HG02588 (cell line): ENCODE measurements around the gene IRAK1.

ENCODE experiments used
- ATAC-seq: cut with Tn5 transposase; IDR thresholded peaks from one replicate; pipeline ENCODE4 v1.9.1; 2021; ENCODE audit warnings: mild to moderate bottlenecking, moderate library complexity; ENCODE audit not compliant: unreplicated experiment

The IRAK1 gene

GRCh38 chrX:154043003-154043763, 23.5 kb upstream of the IRAK1 start:
- no peak for ATAC-seq

- ATAC-seq, result no peak
These were observed 21.2 kb upstream of the IRAK1 start for GRCh38 chrX:154040863-154041262.

- no peak for ATAC-seq
These were observed 20.6 kb upstream of the IRAK1 start for GRCh38 chrX:154040307-154040756.

- no peak for ATAC-seq
These were observed 19.9 kb upstream of the IRAK1 start for GRCh38 chrX:154039577-154039976.

- ATAC-seq, result no peak
These were observed 19.0 kb upstream of the IRAK1 start for GRCh38 chrX:154038656-154039055.

GRCh38 chrX:154037754-154038153, 18.1 kb upstream of the IRAK1 start:
- no peak for ATAC-seq

GRCh38 chrX:154036513-154036912, 16.8 kb upstream of the IRAK1 start:
- ATAC-seq, result no peak

- ATAC-seq, result no peak
These were observed 14.1 kb upstream of the IRAK1 start for GRCh38 chrX:154033848-154034247.

- ATAC-seq, result no peak
These were observed 13.0 kb upstream of the IRAK1 start for GRCh38 chrX:154032653-154033052.

- ATAC-seq, result no peak
These were observed 12.5 kb upstream of the IRAK1 start for GRCh38 chrX:154032160-154032559.

- no peak for ATAC-seq
These were observed 11.1 kb upstream of the IRAK1 start for GRCh38 chrX:154030715-154031305.

GRCh38 chrX:154030266-154030665, 10.6 kb upstream of the IRAK1 start:
- no peak for ATAC-seq

GRCh38 chrX:154029439-154029838, 9.7 kb upstream of the IRAK1 start:
- no peak for ATAC-seq

- no peak for ATAC-seq
These were observed 8.9 kb upstream of the IRAK1 start for GRCh38 chrX:154028502-154029184.

- ATAC-seq, result no peak
These were observed 8.3 kb upstream of the IRAK1 start for GRCh38 chrX:154027986-154028385.

GRCh38 chrX:154027022-154027402, 7.3 kb upstream of the IRAK1 start:
- ATAC-seq, result no peak

GRCh38 chrX:154026136-154027021, 6.7 kb upstream of the IRAK1 start:
- no peak for ATAC-seq

- ATAC-seq, result no peak
These were observed 5.5 kb upstream of the IRAK1 start for GRCh38 chrX:154025230-154025629.

GRCh38 chrX:154024271-154024670, 4.6 kb upstream of the IRAK1 start:
- no peak for ATAC-seq

- ATAC-seq, result no peak
These were observed 3.7 kb upstream of the IRAK1 start for GRCh38 chrX:154023276-154024000.
